ENCODE data around the gene TMEM37. TPM values are rescaled to one million over a fixed set of nuclear protein-coding genes. Genes with fewer than 3 reads are reported as not detected.

The TMEM37 gene
- total and polyA plus RNA-seq, 9 of the 15 experiments (the other 6 are each of a cell fraction or from before 2014, with no cell fraction given): 0.03 to 0.64 (median 0.31) TPM; not detected in 1

DNA sequence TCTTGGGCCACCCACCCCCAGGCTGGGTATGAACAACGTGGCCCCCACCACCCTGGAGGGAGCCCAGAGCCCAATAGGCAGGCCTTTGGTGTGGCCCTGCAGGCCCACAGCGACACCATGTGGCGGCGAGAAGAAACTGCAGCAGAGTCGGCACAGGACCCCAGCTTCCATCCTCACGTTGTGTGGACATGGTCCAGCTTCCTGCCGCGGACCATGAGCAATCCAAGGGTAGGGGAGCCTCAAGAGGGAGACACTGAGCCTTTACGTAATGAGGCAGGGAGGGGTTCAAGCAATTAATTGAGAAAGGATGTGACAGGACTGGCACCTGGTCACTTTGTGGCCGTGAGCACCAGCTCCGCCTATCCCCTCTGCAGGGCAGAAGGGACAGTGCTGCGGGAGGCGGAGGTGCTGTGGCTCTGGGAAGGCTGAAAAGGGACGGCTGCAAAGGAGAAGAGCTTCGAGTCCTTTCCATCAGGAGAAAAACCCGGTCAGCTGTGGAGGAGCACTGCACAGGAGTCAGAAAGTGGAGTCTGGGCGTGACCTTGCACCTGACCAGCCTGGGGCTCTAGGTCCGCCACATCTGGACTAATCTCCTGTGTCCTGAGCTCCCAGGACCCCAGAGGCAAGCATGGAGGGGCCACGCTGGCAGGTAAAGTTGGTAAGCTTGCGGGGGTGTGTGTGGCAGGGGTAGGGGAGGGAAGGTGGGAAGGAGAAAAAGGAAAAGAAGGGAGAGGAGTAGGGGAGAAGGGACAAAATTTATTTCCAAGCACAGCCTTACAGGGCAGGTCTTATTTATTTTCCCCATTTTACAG lies 44.9 kb downstream of the TMEM37 start (continued):
- TF ChIP-seq HDAC8 (tag; IDR thresholded peaks at IDR 0.05): no peak
- no peak for TF ChIP-seq ZZZ3 (IDR thresholded peaks at IDR 0.05)
- TF ChIP-seq, protein P1, sequence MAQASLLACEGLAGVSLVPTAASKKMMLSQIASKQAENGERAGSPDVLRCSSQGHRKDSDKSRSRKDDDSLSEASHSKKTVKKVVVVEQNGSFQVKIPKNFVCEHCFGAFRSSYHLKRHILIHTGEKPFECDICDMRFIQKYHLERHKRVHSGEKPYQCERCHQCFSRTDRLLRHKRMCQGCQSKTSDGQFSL (CRISPR knock-in tag; IDR thresholded peaks at IDR 0.05): no peak
- TF ChIP-seq, protein P1 (tag; IDR thresholded peaks at IDR 0.05): no peak
- no peak for TF ChIP-seq SREBF1 (IDR thresholded peaks at IDR 0.05; ENCODE audit: borderline replicate concordance, low read depth, low read length)
- TF ChIP-seq SMARCA4 (IDR thresholded peaks at IDR 0.05): no peak
- no peak for TF ChIP-seq ZNF707 (CRISPR knock-in tag; conservative IDR thresholded peaks at IDR 0.05)
- no peak for TF ChIP-seq NFRKB (IDR thresholded peaks at IDR 0.05; ENCODE audit: low read depth)
- peak; percentile 3 for TF ChIP-seq MEIS2 (IDR thresholded peaks at IDR 0.05; ENCODE audit: partially characterized antibody)
- no peak for TF ChIP-seq MEF2D (tag; conservative IDR thresholded peaks at IDR 0.05; ENCODE audit: low read depth)
- TF ChIP-seq ZFP36 (IDR thresholded peaks at IDR 0.05; ENCODE audit: low read depth, low read length, partially characterized antibody): no peak
- TF ChIP-seq, protein P2, sequence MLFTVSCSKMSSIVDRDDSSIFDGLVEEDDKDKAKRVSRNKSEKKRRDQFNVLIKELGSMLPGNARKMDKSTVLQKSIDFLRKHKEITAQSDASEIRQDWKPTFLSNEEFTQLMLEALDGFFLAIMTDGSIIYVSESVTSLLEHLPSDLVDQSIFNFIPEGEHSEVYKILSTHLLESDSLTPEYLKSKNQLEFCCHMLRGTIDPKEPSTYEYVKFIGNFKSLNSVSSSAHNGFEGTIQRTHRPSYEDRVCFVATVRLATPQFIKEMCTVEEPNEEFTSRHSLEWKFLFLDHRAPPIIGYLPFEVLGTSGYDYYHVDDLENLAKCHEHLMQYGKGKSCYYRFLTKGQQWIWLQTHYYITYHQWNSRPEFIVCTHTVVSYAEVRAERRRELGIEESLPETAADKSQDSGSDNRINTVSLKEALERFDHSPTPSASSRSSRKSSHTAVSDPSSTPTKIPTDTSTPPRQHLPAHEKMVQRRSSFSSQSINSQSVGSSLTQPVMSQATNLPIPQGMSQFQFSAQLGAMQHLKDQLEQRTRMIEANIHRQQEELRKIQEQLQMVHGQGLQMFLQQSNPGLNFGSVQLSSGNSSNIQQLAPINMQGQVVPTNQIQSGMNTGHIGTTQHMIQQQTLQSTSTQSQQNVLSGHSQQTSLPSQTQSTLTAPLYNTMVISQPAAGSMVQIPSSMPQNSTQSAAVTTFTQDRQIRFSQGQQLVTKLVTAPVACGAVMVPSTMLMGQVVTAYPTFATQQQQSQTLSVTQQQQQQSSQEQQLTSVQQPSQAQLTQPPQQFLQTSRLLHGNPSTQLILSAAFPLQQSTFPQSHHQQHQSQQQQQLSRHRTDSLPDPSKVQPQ (CRISPR knock-in tag; IDR thresholded peaks at IDR 0.05; ENCODE audit: borderline replicate concordance): no peak
- no peak for TF ChIP-seq TBP (optimal IDR thresholded peaks at IDR 0.05; ENCODE audit: low read depth, low read length)
- TF ChIP-seq ZNF217 (CRISPR knock-in tag; IDR thresholded peaks at IDR 0.05): no peak
- peak; percentile 95 for TF ChIP-seq SMC3 (conservative IDR thresholded peaks at IDR 0.05; ENCODE audit: insufficient read depth, low read depth, low read length)
- TF ChIP-seq ZNF584 (CRISPR knock-in tag; IDR thresholded peaks at IDR 0.05; ENCODE audit: low read depth): no peak
- TF ChIP-seq MCM7 (IDR thresholded peaks at IDR 0.05): no peak
- TF ChIP-seq FOXP1 (CRISPR knock-in tag; IDR thresholded peaks at IDR 0.05): no peak
- TF ChIP-seq SP2 (IDR thresholded peaks at IDR 0.05; ENCODE audit: extremely low read depth, low read depth, low read length, poor library complexity, severe bottlenecking): no peak
- TF ChIP-seq, protein P3, sequence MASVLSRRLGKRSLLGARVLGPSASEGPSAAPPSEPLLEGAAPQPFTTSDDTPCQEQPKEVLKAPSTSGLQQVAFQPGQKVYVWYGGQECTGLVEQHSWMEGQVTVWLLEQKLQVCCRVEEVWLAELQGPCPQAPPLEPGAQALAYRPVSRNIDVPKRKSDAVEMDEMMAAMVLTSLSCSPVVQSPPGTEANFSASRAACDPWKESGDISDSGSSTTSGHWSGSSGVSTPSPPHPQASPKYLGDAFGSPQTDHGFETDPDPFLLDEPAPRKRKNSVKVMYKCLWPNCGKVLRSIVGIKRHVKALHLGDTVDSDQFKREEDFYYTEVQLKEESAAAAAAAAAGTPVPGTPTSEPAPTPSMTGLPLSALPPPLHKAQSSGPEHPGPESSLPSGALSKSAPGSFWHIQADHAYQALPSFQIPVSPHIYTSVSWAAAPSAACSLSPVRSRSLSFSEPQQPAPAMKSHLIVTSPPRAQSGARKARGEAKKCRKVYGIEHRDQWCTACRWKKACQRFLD (CRISPR knock-in tag; IDR thresholded peaks at IDR 0.05): no peak
- TF ChIP-seq RCOR1 (IDR thresholded peaks at IDR 0.05; ENCODE audit: borderline replicate concordance in 1 of 2, low read depth in 2 of 2, low read length in 2 of 2): peak in 1 of 2 experiments; percentile 31; a peak in 1 of 4 replicates
- TF ChIP-seq ZC3H11A (IDR thresholded peaks at IDR 0.05; ENCODE audit: low read depth, low read length): no peak
- TF ChIP-seq ZNF384 (IDR thresholded peaks at IDR 0.05; ENCODE audit: low read depth, low read length): no peak
- no peak for TF ChIP-seq TRIM24 (IDR thresholded peaks at IDR 0.05)

Measured in K562 (cell line).